ENCODE measurements around the gene LRRC55. TPM values are rescaled to one million over a fixed set of nuclear protein-coding genes. Genes with fewer than 3 reads are reported as not detected.
A peak's percentile ranks its signal among the peaks of the same experiment; 100 is the strongest.

Gene LRRC55
- total RNA-seq, 1 experiment from 2014 or later, result not detected

- TF ChIP-seq CTCF (IDR thresholded peaks at IDR 0.05; ENCODE audit: unreplicated experiment), result no peak
- BruUV-seq (replicated peaks), result no TSS peak
- H3K9me3 Mint-ChIP-seq (ENCODE audit: unreplicated experiment), result no peaks in the 10 kb centered on the region
- POLR2A ChIA-PET, result no interaction called here
- no peak for DNase-seq (ENCODE audit: unreplicated experiment)
- no peaks in the 10 kb centered on the region for H3K27me3 Mint-ChIP-seq (ENCODE audit: insufficient read depth, unreplicated experiment)
- no peak overlapping the region for H3K27ac Mint-ChIP-seq (ENCODE audit: low read depth, unreplicated experiment)
- intact Hi-C loops (cut with micrococcal nuclease), result no loop called here
- no peaks in the 10 kb centered on the region for H3K4me1 Mint-ChIP-seq (ENCODE audit: insufficient read depth, unreplicated experiment)
- CTCF ChIA-PET, result interaction anchor here (0.7 to 1.3 kb wide), 2 partner anchors 32 to 234 kb away, joined by 3 to 5 read pairs; no protein-coding TSS in a partner anchor
- H3K36me3 Mint-ChIP-seq (ENCODE audit: insufficient read depth, unreplicated experiment), result no peaks in the 10 kb centered on the region
- no peak overlapping the region for H3K4me3 Mint-ChIP-seq (ENCODE audit: unreplicated experiment)
Measured at GRCh38 chr11:57216463-57216862, 34.7 kb downstream of the LRRC55 start.

GRCh38 chr11:57217053-57217452 lies 35.3 kb downstream of the LRRC55 start:
- intact Hi-C loops (cut with micrococcal nuclease), result no loop called here
- TF ChIP-seq CTCF (IDR thresholded peaks at IDR 0.05; ENCODE audit: unreplicated experiment), result no peak
- H3K4me3 Mint-ChIP-seq (ENCODE audit: unreplicated experiment), result no peak overlapping the region
- no peaks in the 10 kb centered on the region for H3K27me3 Mint-ChIP-seq (ENCODE audit: insufficient read depth, unreplicated experiment)
- BruUV-seq (replicated peaks), result no TSS peak
- H3K4me1 Mint-ChIP-seq (ENCODE audit: insufficient read depth, unreplicated experiment), result no peaks in the 10 kb centered on the region
- no peaks in the 10 kb centered on the region for H3K36me3 Mint-ChIP-seq (ENCODE audit: insufficient read depth, unreplicated experiment)
- no peak overlapping the region for H3K27ac Mint-ChIP-seq (ENCODE audit: low read depth, unreplicated experiment)
- H3K9me3 Mint-ChIP-seq (ENCODE audit: unreplicated experiment), result no peaks in the 10 kb centered on the region
- ChIA-PET POLR2A (no interaction called here), CTCF (interaction anchor here (0.7 to 1.3 kb wide), 2 partner anchors 32 to 235 kb away, joined by 3 to 5 read pairs; no protein-coding TSS in a partner anchor)
- no peak for DNase-seq (ENCODE audit: unreplicated experiment)

- Mint-ChIP-seq H3K27ac (ENCODE audit: low read depth, unreplicated experiment) (no peak overlapping the region), H3K9me3 (ENCODE audit: unreplicated experiment) (no peaks in the 10 kb centered on the region), H3K4me3 (ENCODE audit: unreplicated experiment) (no peak overlapping the region), H3K36me3 (ENCODE audit: insufficient read depth, unreplicated experiment) (no peaks in the 10 kb centered on the region), H3K4me1 (ENCODE audit: insufficient read depth, unreplicated experiment) (no peaks in the 10 kb centered on the region), H3K27me3 (ENCODE audit: insufficient read depth, unreplicated experiment) (no peaks in the 10 kb centered on the region)
- POLR2A ChIA-PET, result no interaction called here
- no TSS peak for BruUV-seq (replicated peaks)
- no peak for TF ChIP-seq CTCF (IDR thresholded peaks at IDR 0.05; ENCODE audit: unreplicated experiment)
- CTCF ChIA-PET, result interaction anchor here (0.6 kb wide), 1 partner anchor 309 kb away, joined by 3 read pairs; no protein-coding TSS in a partner anchor
- DNase-seq (ENCODE audit: unreplicated experiment), result peak; percentile 14
- intact Hi-C loops (cut with micrococcal nuclease), result no loop called here
Measured at GRCh38 chr11:57219021-57219627, 37.4 kb downstream of the LRRC55 start.

- no peaks in the 10 kb centered on the region for H3K4me1 Mint-ChIP-seq (ENCODE audit: insufficient read depth, unreplicated experiment)
- no peak for DNase-seq (ENCODE audit: unreplicated experiment)
- no peaks in the 10 kb centered on the region for H3K27me3 Mint-ChIP-seq (ENCODE audit: insufficient read depth, unreplicated experiment)
- BruUV-seq (replicated peaks), result no TSS peak
- H3K9me3 Mint-ChIP-seq (ENCODE audit: unreplicated experiment), result no peaks in the 10 kb centered on the region
- no peaks in the 10 kb centered on the region for H3K36me3 Mint-ChIP-seq (ENCODE audit: insufficient read depth, unreplicated experiment)
- CTCF ChIA-PET, result interaction anchor here (0.6 to 1.4 kb wide), 2 partner anchors 17 to 382 kb away, joined by 3 read pairs; no protein-coding TSS in a partner anchor
- intact Hi-C loops (cut with micrococcal nuclease), result no loop called here
- H3K4me3 Mint-ChIP-seq (ENCODE audit: unreplicated experiment), result no peak overlapping the region
- no peak overlapping the region for H3K27ac Mint-ChIP-seq (ENCODE audit: low read depth, unreplicated experiment)
- no peak for TF ChIP-seq CTCF (IDR thresholded peaks at IDR 0.05; ENCODE audit: unreplicated experiment)
- POLR2A ChIA-PET, result no interaction called here
Measured at GRCh38 chr11:57222239-57222638, 40.5 kb downstream of the LRRC55 start.
